ENCODE data around the gene PHLDB2. TPM values are rescaled to one million over a fixed set of nuclear protein-coding genes. Genes with fewer than 3 reads are reported as not detected.
A peak's percentile ranks its signal among the peaks of the same experiment; 100 is the strongest.

The PHLDB2 gene
- total RNA-seq, 4 donors from 2014 or later, result 81.6 to 171 (median 88.2) TPM

GRCh38 chr3:111854990-111855389 is 4.1 kb upstream of the PHLDB2 start:
- Histone ChIP-seq H3K9me3 (no peaks in the 10 kb centered on the region), H3K36me3 (no peaks in the 10 kb centered on the region), H3K4me3 (no peak overlapping the region), H3K27ac (no peak overlapping the region), H3K4me1 (peaks cover 0 to 16% (median 0%) of the 10 kb centered on the region in 4 donors), H3K27me3 (no peaks in the 10 kb centered on the region)
- no peak for DNase-seq (ENCODE audit: low spot score in 2 of 2)
- 82 to 89% methylated on average over 2 of the region's 2 CpGs for WGBS, 2 donors
- TF ChIP-seq POLR2A (IDR thresholded peaks at IDR 0.05) (no peak), CTCF (IDR thresholded peaks at IDR 0.05) (no peak), EP300 (IDR thresholded peaks at IDR 0.05) (no peak)

GRCh38 chr3:111856501-111856900 is 2.6 kb upstream of the PHLDB2 start:
- WGBS, 2 donors, result 72 to 75% methylated on average over 3 of the region's 3 CpGs
- H3K4me3 ChIP-seq, result no peak overlapping the region
- no peaks in the 10 kb centered on the region for H3K9me3 ChIP-seq
- H3K27ac ChIP-seq, result no peak overlapping the region
- no peak for DNase-seq (ENCODE audit: low spot score in 2 of 2)
- no peaks in the 10 kb centered on the region for H3K36me3 ChIP-seq
- H3K27me3 ChIP-seq, result no peaks in the 10 kb centered on the region
- no peak for TF ChIP-seq POLR2A (IDR thresholded peaks at IDR 0.05)
- no peak for TF ChIP-seq EP300 (IDR thresholded peaks at IDR 0.05)
- TF ChIP-seq CTCF (IDR thresholded peaks at IDR 0.05), result no peak
- peaks cover 0 to 18% (median 0%) of the 10 kb centered on the region in 4 donors for H3K4me1 ChIP-seq

- no peaks in the 10 kb centered on the region for H3K36me3 ChIP-seq
- no peak overlapping the region for H3K27ac ChIP-seq
- no peak overlapping the region for H3K4me3 ChIP-seq
- TF ChIP-seq EP300 (IDR thresholded peaks at IDR 0.05) (no peak), POLR2A (IDR thresholded peaks at IDR 0.05) (no peak), CTCF (IDR thresholded peaks at IDR 0.05) (no peak)
- 64 to 71% methylated on average over 6 of the region's 6 CpGs for WGBS, 2 donors
- H3K9me3 ChIP-seq, result no peaks in the 10 kb centered on the region
- DNase-seq (ENCODE audit: low spot score in 2 of 2), result no peak
- no peaks in the 10 kb centered on the region for H3K27me3 ChIP-seq
- peaks cover 0 to 22% (median 3%) of the 10 kb centered on the region in 4 donors for H3K4me1 ChIP-seq
These were observed 1.6 kb upstream of the PHLDB2 start for GRCh38 chr3:111857474-111857873.

- 42 to 49% methylated on average over 10 of the region's 10 CpGs for WGBS, 2 donors
- no peak for DNase-seq (ENCODE audit: low spot score in 2 of 2)
- TF ChIP-seq EP300 (IDR thresholded peaks at IDR 0.05) (no peak), CTCF (IDR thresholded peaks at IDR 0.05) (no peak), POLR2A (IDR thresholded peaks at IDR 0.05) (no peak)
- no peaks in the 10 kb centered on the region for H3K9me3 ChIP-seq
- peak overlapping the region; percentile 69 to 88 (median 78) for H3K4me3 ChIP-seq
- no peaks in the 10 kb centered on the region for H3K36me3 ChIP-seq
- H3K27me3 ChIP-seq, result no peaks in the 10 kb centered on the region
- peak overlapping the region; percentile 89 to 98 (median 98) for H3K27ac ChIP-seq
- peaks cover 0 to 34% (median 9%) of the 10 kb centered on the region in 4 donors for H3K4me1 ChIP-seq
These were observed 423 bp upstream of the PHLDB2 start for GRCh38 chr3:111858642-111859041.

- H3K36me3 ChIP-seq, result no peaks in the 10 kb centered on the region
- peak; percentile 28 to 85 (median 59) for TF ChIP-seq CTCF (IDR thresholded peaks at IDR 0.05)
- TF ChIP-seq EP300 (IDR thresholded peaks at IDR 0.05), result peak; percentile 4 to 90
- peak in 1 of 2 donors; percentile 74 for TF ChIP-seq POLR2A (IDR thresholded peaks at IDR 0.05)
- peaks cover 0 to 50% (median 20%) of the 10 kb centered on the region in 4 donors for H3K4me1 ChIP-seq
- WGBS, 2 donors, result 1% methylated on average over 35 of the region's 35 CpGs
- DNase-seq (ENCODE audit: low spot score in 2 of 2), result peak; percentile 67 to 83
- H3K9me3 ChIP-seq, result no peaks in the 10 kb centered on the region
- peak overlapping the region; percentile 89 to 98 (median 98) for H3K27ac ChIP-seq
- H3K27me3 ChIP-seq, result no peaks in the 10 kb centered on the region
- H3K4me3 ChIP-seq, result peak overlapping the region; percentile 69 to 88 (median 78)
These were observed 1.2 kb downstream of the PHLDB2 start for GRCh38 chr3:111859974-111860859.
